H1 (cell line): ENCODE results near the gene BCAS3. TPM values are rescaled to one million over a fixed set of nuclear protein-coding genes. Genes with fewer than 3 reads are reported as not detected.

Experiments used
- CTCF ChIA-PET: fragments of 300-600 bp; sonication (Branson Sonifier 250); formaldehyde crosslinking; loops from one replicate; lab custom pipeline; 2021; ENCODE audit not compliant: partially characterized antibody; lab: Charles Lee
- POLR2A ChIA-PET: fragments of 300-600 bp; sonication (Branson Sonifier 250); formaldehyde crosslinking; loops from one replicate; lab custom pipeline; 2021; ENCODE audit warnings: inconsistent platforms; ENCODE audit not compliant: partially characterized antibody; lab: Charles Lee
- DNase-seq, 2 experiments: peaks; one replicate each; pipeline versions ENCODE4 v3.0.0 to v3.0.0-alpha.2; 2010 to 2022; ENCODE audit warnings: low spot score in 2 of 2, low read depth in 1 of 2, mixed read lengths in 1 of 2
- FAIRE-seq: peaks from 2 replicates; lab custom pipeline; 2011; peaks lifted over from hg19 to GRCh38; lab: Jason Lieb, UNC
- H2AFZ ChIP-seq: 2 replicates; pipeline ENCODE4 v1.8.1; 2012; ENCODE audit warnings: low read length, inconsistent platforms
- H2AK5ac ChIP-seq: 2 replicates; pipeline ENCODE4 v1.6.1; 2013; ENCODE audit warnings: low read depth, low read length
- H2BK120ac ChIP-seq: replicated peaks from 2 replicates; pipeline ENCODE3; 2013; ENCODE audit warnings: low read depth, low read length, inconsistent platforms
- H2BK12ac ChIP-seq: 2 replicates; pipeline ENCODE4 v1.6.1; 2013; ENCODE audit warnings: low read depth, low read length
- H2BK15ac ChIP-seq: 2 replicates; pipeline ENCODE4 v1.6.1; 2013; ENCODE audit warnings: low read length
- H2BK20ac ChIP-seq: 2 replicates; pipeline ENCODE4 v1.6.1; 2013; ENCODE audit warnings: low read length
- H2BK5ac ChIP-seq: 2 replicates; pipeline ENCODE4 v1.6.1; 2013; ENCODE audit warnings: low read depth, low read length
- H3K14ac ChIP-seq: 2 replicates; pipeline ENCODE4 v1.6.1; 2013; ENCODE audit warnings: inconsistent platforms; ENCODE audit not compliant: insufficient read length
- H3K18ac ChIP-seq: 2 replicates; pipeline ENCODE4 v1.6.1; 2013; ENCODE audit warnings: low read length; ENCODE audit errors: extremely low read depth
- H3K23ac ChIP-seq: 2 replicates; pipeline ENCODE4 v1.6.1; 2013; ENCODE audit warnings: inconsistent platforms; ENCODE audit not compliant: insufficient read length
- H3K23me2 ChIP-seq: 2 replicates; pipeline ENCODE4 v1.6.1; 2013; ENCODE audit warnings: low read depth, low read length
- H3K27ac ChIP-seq: 2 replicates; pipeline ENCODE4 v1.6.1; 2011; ENCODE audit warnings: low read depth, low read length, inconsistent platforms
- H3K27me3 ChIP-seq, 4 experiments: replicated peaks in 1 of 4; 1 replicate in 1 of 4; 2 replicates in 3 of 4; pipeline versions ENCODE4 v1.6.1 to v1.8.1; 2011 to 2013; ENCODE audit warnings: low read length in 3 of 4, mild to moderate bottlenecking in 3 of 4, inconsistent platforms in 2 of 4, mixed read lengths in 2 of 4, moderate library complexity in 1 of 4; ENCODE audit not compliant: control insufficient read depth in 3 of 4, insufficient read depth in 3 of 4; ENCODE audit errors: extremely low read depth in 1 of 4
- H3K36me3 ChIP-seq, 4 experiments: 2 replicates each; pipeline versions ENCODE4 v1.6.1 to v1.8.1; 2011 to 2013; ENCODE audit warnings: mild to moderate bottlenecking in 4 of 4, low read length in 3 of 4, moderate library complexity in 2 of 4, control low read depth in 1 of 4, inconsistent platforms in 1 of 4; ENCODE audit not compliant: insufficient read depth in 4 of 4, control insufficient read depth in 2 of 4
- H3K4ac ChIP-seq: replicated peaks from 2 replicates; pipeline ENCODE3; 2013; ENCODE audit warnings: low read length, low read depth, mixed read lengths, inconsistent platforms; ENCODE audit not compliant: insufficient read length
- H3K4me1 ChIP-seq, 4 experiments: replicated peaks in 1 of 4; 1 replicate in 1 of 4; 2 replicates in 3 of 4; pipeline versions ENCODE4 v1.6.1 to v1.8.1; 2011 to 2013; ENCODE audit warnings: low read length in 3 of 4, inconsistent platforms in 2 of 4, mixed read lengths in 1 of 4; ENCODE audit not compliant: insufficient read depth in 4 of 4, control insufficient read depth in 3 of 4
- H3K4me2 ChIP-seq, 2 experiments: 2 replicates each; pipeline versions ENCODE4 v1.6.1 to v1.8.1; 2011 to 2013; ENCODE audit warnings: low read depth in 2 of 2, low read length in 2 of 2, control low read depth in 1 of 2, inconsistent platforms in 1 of 2, mild to moderate bottlenecking in 1 of 2; ENCODE audit not compliant: insufficient read depth in 1 of 2
- H3K4me3 ChIP-seq, 4 experiments: fragments of 200-600, 300-600 bp in 1 of 4; sonication (generic), shearing (Covaris generic), sonication (Bioruptor Twin) in 1 of 4; 2 replicates each; pipeline versions ENCODE4 v1.5.1 to v1.8.1; 2011 to 2016; ENCODE audit warnings: low read length in 4 of 4, low read depth in 3 of 4, control low read depth in 2 of 4, inconsistent platforms in 2 of 4, mild to moderate bottlenecking in 2 of 4, mixed read lengths in 1 of 4, moderate library complexity in 1 of 4; ENCODE audit not compliant: insufficient read depth in 2 of 4; ENCODE audit errors: extremely low read depth in 1 of 4
- H3K56ac ChIP-seq: replicated peaks from 2 replicates; pipeline ENCODE3; 2013; ENCODE audit warnings: low read depth, mild to moderate bottlenecking, mixed read lengths, low read length, inconsistent platforms; ENCODE audit not compliant: insufficient read length
- H3K79me1 ChIP-seq: 2 replicates; pipeline ENCODE4 v1.6.1; 2013; ENCODE audit warnings: low read depth, low read length, control low read depth
- H3K79me2 ChIP-seq, 2 experiments: 2 replicates each; pipeline versions ENCODE4 v1.6.1 to v1.8.1; 2012 to 2013; ENCODE audit warnings: low read length in 2 of 2, mild to moderate bottlenecking in 2 of 2, inconsistent platforms in 1 of 2; ENCODE audit not compliant: insufficient read depth in 2 of 2, control insufficient read depth in 1 of 2
- H3K9ac ChIP-seq, 4 experiments: replicated peaks in 1 of 4; 1 replicate in 1 of 4; 2 replicates in 3 of 4; pipeline versions ENCODE4 v1.6.1 to v1.8.1; 2011 to 2013; ENCODE audit warnings: low read depth in 3 of 4, low read length in 3 of 4, control low read depth in 2 of 4, mild to moderate bottlenecking in 2 of 4, moderate library complexity in 2 of 4, inconsistent platforms in 1 of 4; ENCODE audit errors: extremely low read depth in 1 of 4
- H3K9me3 ChIP-seq, 2 experiments: 2 replicates each; pipeline versions ENCODE4 v1.6.1 to v1.8.1; 2012 to 2013; ENCODE audit warnings: mild to moderate bottlenecking in 2 of 2, moderate library complexity in 2 of 2, control low read depth in 1 of 2, inconsistent platforms in 1 of 2, low read depth in 1 of 2, low read length in 1 of 2, mixed read lengths in 1 of 2; ENCODE audit not compliant: insufficient read depth in 2 of 2
- H4K20me1 ChIP-seq, 2 experiments: replicated peaks in 1 of 2; 2 replicates each; pipeline versions ENCODE3 to v1.8.1; 2011 to 2013; ENCODE audit warnings: inconsistent platforms in 2 of 2, low read length in 2 of 2, mild to moderate bottlenecking in 1 of 2; ENCODE audit not compliant: insufficient read depth in 2 of 2, control insufficient read depth in 1 of 2
- H4K5ac ChIP-seq: 2 replicates; pipeline ENCODE4 v1.6.1; 2013; ENCODE audit warnings: low read length, low read depth, mixed read lengths, inconsistent platforms; ENCODE audit not compliant: insufficient read length
- H4K8ac ChIP-seq: 2 replicates; pipeline ENCODE4 v1.8.0; 2013; ENCODE audit warnings: mild to moderate bottlenecking, moderate library complexity, low read length, inconsistent platforms; ENCODE audit not compliant: insufficient read depth; ENCODE audit errors: extremely low read depth
- H4K91ac ChIP-seq: replicated peaks from 2 replicates; pipeline ENCODE3; 2013; ENCODE audit warnings: low read length, mixed read lengths, inconsistent platforms; ENCODE audit not compliant: insufficient read length
- CEBPB ChIP-seq: IDR thresholded peaks from 2 replicates; pipeline ENCODE4 v1.6.1; 2012; ENCODE audit warnings: low read depth, low read length
- CTCF ChIP-seq, 3 experiments: IDR thresholded peaks; 1 replicate in 2 of 3; 2 replicates in 1 of 3; pipeline versions ENCODE4 v1.5.1 to v1.6.1; 2011; ENCODE audit warnings: low read length in 3 of 3, mild to moderate bottlenecking in 3 of 3, inconsistent platforms in 2 of 3, low read depth in 1 of 3, moderate library complexity in 1 of 3; ENCODE audit not compliant: insufficient read depth in 1 of 3; ENCODE audit errors: control extremely low read depth in 1 of 3
- HDAC2 ChIP-seq, 2 experiments: fragments of 300-600 bp in 1 of 2; sonication (generic) in 1 of 2; IDR thresholded peaks; 2 replicates each; pipeline ENCODE4 v1.6.1; 2011 to 2012; ENCODE audit warnings: low read depth in 2 of 2, low read length in 2 of 2, mild to moderate bottlenecking in 2 of 2, moderate library complexity in 2 of 2, borderline replicate concordance in 1 of 2, inconsistent platforms in 1 of 2
- KDM5A ChIP-seq: fragments of 200-600 bp; IDR thresholded peaks from 2 replicates; pipeline ENCODE4 v1.7.1; 2012; ENCODE audit warnings: mild to moderate bottlenecking, low read length, inconsistent platforms, mixed read lengths
- PHF8 ChIP-seq: fragments of 200-600 bp; sonication (generic); conservative IDR thresholded peaks from 2 replicates; pipeline ENCODE4 v1.7.1; 2012; ENCODE audit warnings: low read depth, mild to moderate bottlenecking, inconsistent platforms, low read length, moderate library complexity
- RAD21 ChIP-seq, 2 experiments: IDR thresholded peaks in 1 of 2; conservative IDR thresholded peaks in 1 of 2; 2 replicates each; pipeline ENCODE4 v1.6.1; 2011; ENCODE audit warnings: low read depth in 2 of 2, low read length in 2 of 2, improper control_type of control experiment in 1 of 2, inconsistent platforms in 1 of 2, mild to moderate bottlenecking in 1 of 2, moderate library complexity in 1 of 2
- RBBP5 ChIP-seq: IDR thresholded peaks from 2 replicates; pipeline ENCODE4 v1.7.1; 2012; ENCODE audit warnings: low read depth, mild to moderate bottlenecking, inconsistent platforms, low read length, moderate library complexity, borderline replicate concordance
- SIN3A ChIP-seq, 2 experiments: IDR thresholded peaks in 1 of 2; conservative IDR thresholded peaks in 1 of 2; 2 replicates each; pipeline ENCODE4 v1.6.1; 2011 to 2012; ENCODE audit warnings: low read length in 2 of 2, improper control_type of control experiment in 1 of 2, low read depth in 1 of 2, mild to moderate bottlenecking in 1 of 2
- SIX5 ChIP-seq: IDR thresholded peaks from 2 replicates; pipeline ENCODE4 v1.6.1; 2011; ENCODE audit warnings: mild to moderate bottlenecking, low read depth, low read length
- TAF7 ChIP-seq: optimal IDR thresholded peaks from 2 replicates; pipeline ENCODE3; 2011; ENCODE audit warnings: low read depth, mild to moderate bottlenecking, inconsistent platforms, low read length, moderate library complexity, borderline replicate concordance
- WGBS, 2 experiments: shearing (Covaris generic) in 1 of 2; methylation state at CpG; one replicate each; pipeline versions ENCODE4 v1.1.6 to v1.1.7; 2013 to 2015; ENCODE audit warnings: low lambda C conversion rate in 2 of 2, mixed read lengths in 2 of 2, inconsistent platforms in 1 of 2, low coverage in 1 of 2, missing lambda C conversion rate in 1 of 2; ENCODE audit not compliant: insufficient replicate concordance in 2 of 2, insufficient coverage in 1 of 2, insufficient read length in 1 of 2; ENCODE audit errors: extremely low coverage in 1 of 2, missing lambda C conversion rate in 1 of 2; 5-methylcytosine and 5-hydroxymethylcytosine counted together
- polyA plus RNA-seq, 7 experiments: library from polyadenylated mRNA; depleted of rRNA in 3 of 7; stranded (reverse) in 5 of 7; unstranded in 2 of 7; fragments of >200 nt in 5 of 7; fragments of 200-250 nt in 2 of 7; gene quantifications; 1 replicate in 5 of 7; 2 replicates in 1 of 7; 4 replicates in 1 of 7; pipeline versions ENCODE4 v1.2.1 to v1.2.3, GENCODE V29; 2011 to 2013; ENCODE audit warnings: missing spikeins in 2 of 7, mixed read lengths in 2 of 7
- total RNA-seq: library from RNA; stranded (reverse); fragmentation: NEBNext Ultra II Directional; extraction: Animal tissue kit (Norgen Biotek cat#: 25700); gene quantifications from 2 replicates; pipeline ENCODE4 v1.2.1, GENCODE V29; 2021

The BCAS3 gene
- total and polyA plus RNA-seq, 2 of the 8 experiments (the other 6 are each of a cell fraction or from before 2014, with no cell fraction given), result 9.9 to 13.3 TPM

GRCh38 chr17:61002316-61002736 lies 324.7 kb downstream of the BCAS3 start:
- Histone ChIP-seq H4K5ac (no peak overlapping the region), H2AK5ac (no peak overlapping the region), H3K9me3 (no peaks in the 10 kb centered on the region), H3K18ac (no peak overlapping the region), H3K9ac (no peak overlapping the region), H3K14ac (no peak overlapping the region), H4K91ac (no peak overlapping the region), H3K56ac (no peak overlapping the region), H2AFZ (no peak overlapping the region), H3K79me2 (no peaks in the 10 kb centered on the region), H3K79me1 (no peaks in the 10 kb centered on the region), H2BK120ac (no peak overlapping the region), H3K4ac (no peak overlapping the region), H3K23ac (no peak overlapping the region), H3K4me2 (no peak overlapping the region), H3K4me3 (no peak overlapping the region), H2BK20ac (no peak overlapping the region), H3K4me1 (0 out of 7 replicates have a peak, but pooled peaks cover 0 to 2% (median 0%) of the 10 kb centered on the region in 4 experiments), H2BK12ac (no peak overlapping the region), H4K8ac (no peak overlapping the region), H3K36me3 (no peaks in the 10 kb centered on the region), H2BK5ac (no peak overlapping the region), H3K27ac (no peak overlapping the region), H2BK15ac (no peak overlapping the region), H3K23me2 (no peaks in the 10 kb centered on the region), H3K27me3 (no peaks in the 10 kb centered on the region), H4K20me1 (no peaks in the 10 kb centered on the region)
- ChIA-PET CTCF (interaction anchor here (1.0 to 1.8 kb wide), 4 partner anchors 26 to 392 kb away, joined by 4 to 11 read pairs (median 9); no protein-coding TSS in a partner anchor), POLR2A (interaction anchor here (0.5 kb wide), 1 partner anchor 355 kb away, joined by 4 read pairs; no protein-coding TSS in a partner anchor)
- 17% methylated on average over 1 of the region's 1 CpG; no CpG with 5 or more reads in 1 of the 2 experiments for WGBS, 2 experiments
- FAIRE-seq (no peak), DNase-seq (no peak)
- TF ChIP-seq PHF8 (no peak), TAF7 (no peak), CTCF (IDR thresholded peaks at IDR 0.05; ENCODE audit: control extremely low read depth in 1 of 3, insufficient read depth in 1 of 3, low read depth in 1 of 3, low read length in 3 of 3) (peak in 2 of 3 experiments; percentile 13 to 28; a peak in 2 of 4 replicates), CEBPB (no peak), SIX5 (no peak), HDAC2 (IDR thresholded peaks at IDR 0.05; ENCODE audit: borderline replicate concordance in 1 of 2, low read depth in 2 of 2, low read length in 2 of 2) (no peak), SIN3A (conservative IDR thresholded peaks at IDR 0.05 in 1 of 2, IDR thresholded peaks at IDR 0.05 in 1 of 2; ENCODE audit: low read depth in 1 of 2, low read length in 2 of 2) (no peak), RBBP5 (no peak), RAD21 (IDR thresholded peaks at IDR 0.05 in 1 of 2, conservative IDR thresholded peaks at IDR 0.05 in 1 of 2; ENCODE audit: low read depth in 2 of 2, low read length in 2 of 2) (peak; percentile 62 to 67), KDM5A (no peak)
